SK-N-SH (cell line): ENCODE data around the gene STRBP. TPM values are rescaled to one million over a fixed set of nuclear protein-coding genes. Genes with fewer than 3 reads are reported as not detected.

Source experiments
- CTCF ChIA-PET: fragments of 300-600, 350-600 bp; formaldehyde crosslinking; extraction: SDS; loops from one replicate; lab custom pipeline; 2021; lab: Yijun Ruan, JAX
- POLR2A ChIA-PET: fragments of 350-600 bp; sonication (Branson Sonifier 250); formaldehyde crosslinking; extraction: SDS; loops from one replicate; lab custom pipeline; 2020; ENCODE audit warnings: antibody characterized with exemption, inconsistent platforms; lab: Yijun Ruan, JAX
- DNase-seq: peaks from one replicate; pipeline ENCODE4 v3.0.0; 2012
- H2AFZ ChIP-seq: fragments of 200-600 bp; sonication (generic); 2 replicates; pipeline ENCODE4 v1.8.1; 2016; ENCODE audit warnings: antibody characterized with exemption, mild to moderate bottlenecking, low read depth
- H3F3A ChIP-seq: fragments of 200-600 bp; sonication (generic); replicated peaks from 2 replicates; pipeline ENCODE3; 2016; ENCODE audit warnings: antibody characterized with exemption, mild to moderate bottlenecking; ENCODE audit not compliant: insufficient read depth
- H3K27ac ChIP-seq, 2 experiments: fragments of 200-500 bp in 1 of 2; fragments of 200-600 bp in 1 of 2; sonication (Bioruptor generic) in 1 of 2; sonication (generic), shearing (Covaris generic) in 1 of 2; 2 replicates each; pipeline versions ENCODE4 v1.5.1 to v1.6.1; 2014 to 2016; ENCODE audit warnings: low read depth in 2 of 2, inconsistent platforms in 1 of 2, low read length in 1 of 2, mild to moderate bottlenecking in 1 of 2, mixed read lengths in 1 of 2
- H3K27me3 ChIP-seq: fragments of 200-600 bp; sonication (generic), shearing (Covaris generic); 2 replicates; pipeline ENCODE4 v1.6.1; 2016; ENCODE audit warnings: mixed run types; ENCODE audit not compliant: insufficient read depth
- H3K36me3 ChIP-seq, 2 experiments: fragments of 200-500 bp in 1 of 2; fragments of 200-600 bp in 1 of 2; sonication (Bioruptor generic) in 1 of 2; sonication (generic) in 1 of 2; replicated peaks in 1 of 2; 2 replicates each; pipeline versions ENCODE3 to v1.5.1; 2014 to 2016; ENCODE audit warnings: low read length in 1 of 2, mild to moderate bottlenecking in 1 of 2; ENCODE audit not compliant: insufficient read depth in 2 of 2, control insufficient read depth in 1 of 2
- H3K4me1 ChIP-seq, 2 experiments: fragments of 200-500 bp in 1 of 2; fragments of 200-600 bp in 1 of 2; sonication (Bioruptor generic) in 1 of 2; sonication (generic), shearing (Covaris generic) in 1 of 2; 2 replicates each; pipeline versions ENCODE4 v1.5.1 to v1.6.1; 2014 to 2016; ENCODE audit warnings: low read depth in 1 of 2, low read length in 1 of 2, mixed run types in 1 of 2; ENCODE audit not compliant: insufficient read depth in 2 of 2, control insufficient read depth in 1 of 2
- H3K4me2 ChIP-seq: fragments of 200-600 bp; sonication (generic), shearing (Covaris generic); 2 replicates; pipeline ENCODE4 v1.6.1; 2017; ENCODE audit warnings: mixed run types
- H3K4me3 ChIP-seq, 2 experiments: fragments of 200-500 bp in 1 of 2; fragments of 200-600 bp in 1 of 2; sonication (Bioruptor generic) in 1 of 2; sonication (generic), shearing (Covaris generic) in 1 of 2; 2 replicates each; pipeline versions ENCODE4 v1.5.1 to v1.8.1; 2014 to 2016; ENCODE audit warnings: low read depth in 2 of 2, inconsistent platforms in 1 of 2, low read length in 1 of 2, mild to moderate bottlenecking in 1 of 2, mixed read lengths in 1 of 2, moderate library complexity in 1 of 2
- H3K79me2 ChIP-seq: fragments of 200-600 bp; sonication (generic); 2 replicates; pipeline ENCODE4 v1.8.1; 2017; ENCODE audit warnings: mild to moderate bottlenecking; ENCODE audit not compliant: insufficient read depth
- H3K9ac ChIP-seq: fragments of 200-600 bp; sonication (generic); 2 replicates; pipeline ENCODE4 v1.6.1; 2017; ENCODE audit warnings: mixed run types
- H3K9me2 ChIP-seq: fragments of 200-600 bp; sonication (generic); 2 replicates; pipeline ENCODE4 v1.6.1; 2017; ENCODE audit warnings: mixed run types
- H3K9me3 ChIP-seq: fragments of 200-600 bp; sonication (generic); 2 replicates; pipeline ENCODE4 v1.6.1; 2017; ENCODE audit warnings: mixed run types, mild to moderate bottlenecking, moderate library complexity
- H4K20me1 ChIP-seq: fragments of 200-600 bp; sonication (generic); 2 replicates; pipeline ENCODE4 v1.6.1; 2017; ENCODE audit warnings: mild to moderate bottlenecking, mixed run types; ENCODE audit not compliant: insufficient read depth
- EP300 ChIP-seq, 2 experiments: IDR thresholded peaks; 2 replicates each; pipeline versions ENCODE4 v1.4.0 to v1.6.1; 2012; ENCODE audit warnings: borderline replicate concordance in 1 of 2, low read depth in 1 of 2, low read length in 1 of 2
- EZH2phosphoT487 ChIP-seq: fragments of 200-600 bp; sonication (generic); IDR thresholded peaks from 2 replicates; pipeline ENCODE4 v1.6.1; 2017; ENCODE audit warnings: low read depth, mixed run types, mild to moderate bottlenecking, antibody characterized with exemption, moderate library complexity, borderline replicate concordance
- NRF1 ChIP-seq: IDR thresholded peaks from 2 replicates; pipeline ENCODE4 v1.6.1; 2012; ENCODE audit warnings: low read depth, mild to moderate bottlenecking, low read length
- SMC3 ChIP-seq: IDR thresholded peaks from 2 replicates; pipeline ENCODE4 v1.6.1; 2012; ENCODE audit warnings: low read depth, low read length, improper control_type of control experiment
- YY1 ChIP-seq: IDR thresholded peaks from 2 replicates; pipeline ENCODE4 v1.4.0; 2012; ENCODE audit warnings: low read depth, mild to moderate bottlenecking
- WGBS: methylation state at CpG from one replicate; pipeline ENCODE4 v1.1.6; 2017; ENCODE audit warnings: low lambda C conversion rate; 5-methylcytosine and 5-hydroxymethylcytosine counted together
- polyA plus RNA-seq, 3 experiments: library from polyadenylated mRNA; depleted of rRNA; stranded (reverse); fragments of >200 nt; gene quantifications; 2 replicates each; pipeline ENCODE4 v1.2.3, GENCODE V29; 2012
- TF ChIP-seq, protein P1 (sequence below): fragments of 200-600 bp; sonication (generic); IDR thresholded peaks from 2 replicates; pipeline ENCODE4 v1.6.1; 2017; ENCODE audit warnings: antibody characterized with exemption, mild to moderate bottlenecking, moderate library complexity

The STRBP gene
- polyA plus RNA-seq, 1 of the 3 experiments (the other 2 are of a cell fraction): 5.9 TPM

GRCh38 chr9:123073441-123073840, 194.9 kb downstream of the STRBP start:
- no peak overlapping the region for H2AFZ ChIP-seq
- H3K4me2 ChIP-seq: peak overlapping the region; percentile 5; the same call in 1 of the 2 replicates
- TF ChIP-seq EZH2phosphoT487 (no peak), EP300 (IDR thresholded peaks at IDR 0.05; ENCODE audit: borderline replicate concordance in 1 of 2, low read depth in 1 of 2, low read length in 1 of 2) (no peak), SMC3 (no peak), NRF1 (no peak)
- TF ChIP-seq, protein P1, sequence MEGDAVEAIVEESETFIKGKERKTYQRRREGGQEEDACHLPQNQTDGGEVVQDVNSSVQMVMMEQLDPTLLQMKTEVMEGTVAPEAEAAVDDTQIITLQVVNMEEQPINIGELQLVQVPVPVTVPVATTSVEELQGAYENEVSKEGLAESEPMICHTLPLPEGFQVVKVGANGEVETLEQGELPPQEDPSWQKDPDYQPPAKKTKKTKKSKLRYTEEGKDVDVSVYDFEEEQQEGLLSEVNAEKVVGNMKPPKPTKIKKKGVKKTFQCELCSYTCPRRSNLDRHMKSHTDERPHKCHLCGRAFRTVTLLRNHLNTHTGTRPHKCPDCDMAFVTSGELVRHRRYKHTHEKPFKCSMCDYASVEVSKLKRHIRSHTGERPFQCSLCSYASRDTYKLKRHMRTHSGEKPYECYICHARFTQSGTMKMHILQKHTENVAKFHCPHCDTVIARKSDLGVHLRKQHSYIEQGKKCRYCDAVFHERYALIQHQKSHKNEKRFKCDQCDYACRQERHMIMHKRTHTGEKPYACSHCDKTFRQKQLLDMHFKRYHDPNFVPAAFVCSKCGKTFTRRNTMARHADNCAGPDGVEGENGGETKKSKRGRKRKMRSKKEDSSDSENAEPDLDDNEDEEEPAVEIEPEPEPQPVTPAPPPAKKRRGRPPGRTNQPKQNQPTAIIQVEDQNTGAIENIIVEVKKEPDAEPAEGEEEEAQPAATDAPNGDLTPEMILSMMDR: 0 out of 2 replicates have a peak, but pooled peaks have one; percentile 5
- ChIA-PET CTCF (interaction anchor here (1.3 to 5.9 kb wide), 5 partner anchors 9 to 304 kb away, joined by 3 to 37 read pairs (median 3); no protein-coding TSS in a partner anchor), POLR2A (no interaction called here)
- H3K36me3 ChIP-seq: peaks cover 45 to 65% of the 10 kb centered on the region in 2 experiments
- WGBS: 84% methylated on average over 5 of the region's 5 CpGs
- no peak for DNase-seq
- H3F3A ChIP-seq: peaks cover 18% of the 10 kb centered on the region
- no peaks in the 10 kb centered on the region for H3K9me3 ChIP-seq
- H4K20me1 ChIP-seq: no peaks in the 10 kb centered on the region
- no peaks in the 10 kb centered on the region for H3K27me3 ChIP-seq
- no peak overlapping the region for H3K9ac ChIP-seq
- no peak overlapping the region for H3K4me3 ChIP-seq
- peaks cover 0 to 25% of the 10 kb centered on the region in 2 experiments for H3K4me1 ChIP-seq
- no peaks in the 10 kb centered on the region for H3K9me2 ChIP-seq
- H3K79me2 ChIP-seq: no peaks in the 10 kb centered on the region
- H3K27ac ChIP-seq: peak overlapping the region; percentile 75 to 79

GRCh38 chr9:123072407-123072995, 195.9 kb downstream of the STRBP start:
- H3K36me3 ChIP-seq: peaks cover 37 to 62% of the 10 kb centered on the region in 2 experiments
- peaks cover 27% of the 10 kb centered on the region for H3F3A ChIP-seq
- CTCF ChIA-PET: interaction anchor here (0.9 to 5.9 kb wide), 4 partner anchors 10 to 305 kb away, joined by 3 to 37 read pairs (median 4); no protein-coding TSS in a partner anchor
- no peaks in the 10 kb centered on the region for H3K9me2 ChIP-seq
- no peaks in the 10 kb centered on the region for H3K79me2 ChIP-seq
- no peaks in the 10 kb centered on the region for H3K27me3 ChIP-seq
- H3K27ac ChIP-seq: peak overlapping the region; percentile 75 to 79; a peak in 3 of 4 replicates
- no peak for DNase-seq
- 91% methylated on average over 2 of the region's 2 CpGs for WGBS
- H3K4me3 ChIP-seq: no peak overlapping the region
- H3K4me1 ChIP-seq: peaks cover 0 to 28% of the 10 kb centered on the region in 2 experiments
- H4K20me1 ChIP-seq: no peaks in the 10 kb centered on the region
- H2AFZ ChIP-seq: no peak overlapping the region
- POLR2A ChIA-PET: no interaction called here
- no peak for TF ChIP-seq YY1
- H3K9ac ChIP-seq: no peak overlapping the region
- no peak overlapping the region for H3K4me2 ChIP-seq
- H3K9me3 ChIP-seq: no peaks in the 10 kb centered on the region

Other genes starting within 250 kb of the STRBP start
- not detected in 2 replicates for gene GPR21, start 234.9 kb downstream of the STRBP start, polyA plus RNA-seq (2012; rRNA removed)
- gene CRB2, start 87.6 kb upstream of the STRBP start, polyA plus RNA-seq (2012; rRNA removed): not detected in 2 replicates